Breast epithelium (tissue), 4 donors: ENCODE results near the gene CCL3. TPM values are rescaled to one million over a fixed set of nuclear protein-coding genes. Genes with fewer than 3 reads are reported as not detected.

Source experiments
- DNase-seq, 2 donors: peaks; one replicate each; pipeline ENCODE4 v3.0.0-alpha.2; 2019; ENCODE audit warnings: low spot score in 2 of 2
- H3K27ac ChIP-seq, 2 donors: fragments of 200-600 bp; sonication (generic) in 1 of 2; one replicate each; pipeline ENCODE4 v1.5.1; 2016 to 2019; ENCODE audit warnings: mild to moderate bottlenecking in 1 of 2
- H3K27me3 ChIP-seq, 2 donors: fragments of 200-600 bp; sonication (generic) in 1 of 2; one replicate each; pipeline versions ENCODE4 v1.5.1 to v1.6.0; 2017 to 2019; ENCODE audit warnings: control low read depth in 1 of 2, mild to moderate bottlenecking in 1 of 2
- H3K36me3 ChIP-seq: fragments of 200-600 bp; one replicate; pipeline ENCODE4 v1.5.1; 2019
- H3K4me1 ChIP-seq, 2 donors: fragments of 200-600 bp; sonication (generic); one replicate each; pipeline ENCODE4 v1.5.1; 2016 to 2019; ENCODE audit warnings: control low read depth in 1 of 2
- H3K4me3 ChIP-seq, 3 donors: fragments of 200-600 bp; sonication (generic); 1 replicate in 2 of 3; 2 replicates in 1 of 3; pipeline ENCODE4 v1.5.1; 2016 to 2019; ENCODE audit warnings: mild to moderate bottlenecking in 3 of 3, moderate library complexity in 2 of 3
- H3K9me3 ChIP-seq, 2 donors: fragments of 200-600 bp; sonication (generic) in 1 of 2; one replicate each; pipeline ENCODE4 v1.5.1; 2016 to 2019; ENCODE audit warnings: control low read depth in 1 of 2
- POLR2A ChIP-seq: fragments of 450-650 bp; IDR thresholded peaks from one replicate; pipeline ENCODE4 v1.6.1; 2016; ENCODE audit warnings: antibody characterized with exemption, mild to moderate bottlenecking, moderate library complexity
- POLR2AphosphoS5 ChIP-seq, 3 donors: sonication (generic); formaldehyde crosslinking; IDR thresholded peaks; one replicate each; pipeline ENCODE4 v1.6.1; 2017; ENCODE audit warnings: antibody characterized with exemption in 3 of 3
- intact Hi-C: fragments of 100-400 bp; cut with DNase I; formaldehyde crosslinking; loops from one replicate; pipeline ENCODE4 v1.15.1; 2023; ENCODE audit warnings: low total_unique reads
- total RNA-seq, 3 donors: library from RNA; depleted of rRNA; stranded (reverse); fragments of >200 nt; gene quantifications; one replicate each; pipeline ENCODE4 v1.1.0, GENCODE V29; 2016
- TF ChIP-seq, protein P1 (sequence below), 3 donors: fragments of 450-650 bp; IDR thresholded peaks; one replicate each; pipeline ENCODE4 v1.5.1; 2016 to 2017; ENCODE audit warnings: antibody characterized with exemption in 3 of 3, mild to moderate bottlenecking in 3 of 3, moderate library complexity in 3 of 3

The CCL3 gene
- total RNA-seq = 10 to 100 TPM in 1 of 3 donors, under 1 TPM in 1, not detected in 1; 0.96 to 10.8 TPM

- Histone ChIP-seq H3K4me3 (no peak within 1 kb of the TSS), H3K27me3 (no peaks in the 10 kb centered on the region), H3K27ac (no peak within 1 kb of the TSS), H3K4me1 (no peaks in the 10 kb centered on the region), H3K9me3 (no peaks in the 10 kb centered on the region), H3K36me3 (no peaks in the 10 kb centered on the region)
- DNase-seq = no peak
- TF ChIP-seq, protein P1, sequence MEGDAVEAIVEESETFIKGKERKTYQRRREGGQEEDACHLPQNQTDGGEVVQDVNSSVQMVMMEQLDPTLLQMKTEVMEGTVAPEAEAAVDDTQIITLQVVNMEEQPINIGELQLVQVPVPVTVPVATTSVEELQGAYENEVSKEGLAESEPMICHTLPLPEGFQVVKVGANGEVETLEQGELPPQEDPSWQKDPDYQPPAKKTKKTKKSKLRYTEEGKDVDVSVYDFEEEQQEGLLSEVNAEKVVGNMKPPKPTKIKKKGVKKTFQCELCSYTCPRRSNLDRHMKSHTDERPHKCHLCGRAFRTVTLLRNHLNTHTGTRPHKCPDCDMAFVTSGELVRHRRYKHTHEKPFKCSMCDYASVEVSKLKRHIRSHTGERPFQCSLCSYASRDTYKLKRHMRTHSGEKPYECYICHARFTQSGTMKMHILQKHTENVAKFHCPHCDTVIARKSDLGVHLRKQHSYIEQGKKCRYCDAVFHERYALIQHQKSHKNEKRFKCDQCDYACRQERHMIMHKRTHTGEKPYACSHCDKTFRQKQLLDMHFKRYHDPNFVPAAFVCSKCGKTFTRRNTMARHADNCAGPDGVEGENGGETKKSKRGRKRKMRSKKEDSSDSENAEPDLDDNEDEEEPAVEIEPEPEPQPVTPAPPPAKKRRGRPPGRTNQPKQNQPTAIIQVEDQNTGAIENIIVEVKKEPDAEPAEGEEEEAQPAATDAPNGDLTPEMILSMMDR (IDR thresholded peaks at IDR 0.05) = no peak
- TF ChIP-seq POLR2A (no peak), POLR2AphosphoS5 (IDR thresholded peaks at IDR 0.05) (no peak)
- intact Hi-C loops = no loop called here
These were observed at the start of gene CCL3 for GRCh38 chr17:36089888-36090836. CCL3 (minus strand) TSS chr17:36090143; CDS start chr17:36090058, 85 bp downstream.

DNA sequence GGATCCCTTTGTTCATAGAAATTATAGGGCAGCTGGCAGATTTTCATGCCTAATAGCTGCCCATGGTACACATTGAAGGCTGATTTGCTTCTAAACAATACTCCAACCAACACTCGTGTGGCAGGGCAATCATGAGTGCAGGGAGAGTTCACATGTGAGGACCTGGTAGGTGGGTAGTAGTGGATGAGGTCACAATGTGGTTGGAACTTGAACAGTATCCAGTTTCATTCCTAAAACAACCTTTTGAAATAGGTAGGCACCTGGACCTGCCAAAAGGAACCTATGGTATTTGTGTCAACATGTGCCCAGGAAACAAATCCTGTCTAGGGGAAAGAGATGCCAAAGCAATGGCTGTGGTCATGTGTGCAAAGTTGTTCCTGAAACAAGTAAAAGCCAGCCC, 46.5 kb upstream of the CCL3 start:
- H3K9me3 ChIP-seq = no peaks in the 10 kb centered on the region
- DNase-seq = no peak
- TF ChIP-seq, protein P1 (IDR thresholded peaks at IDR 0.05) = no peak
- TF ChIP-seq POLR2AphosphoS5 (IDR thresholded peaks at IDR 0.05) (no peak), POLR2A (no peak)
- no peaks in the 10 kb centered on the region for H3K36me3 ChIP-seq
- no peak overlapping the region for H3K4me3 ChIP-seq
- no peaks in the 10 kb centered on the region for H3K27me3 ChIP-seq
- H3K4me1 ChIP-seq = no peaks in the 10 kb centered on the region
- H3K27ac ChIP-seq = peak overlapping the region in 1 of 2 donors; percentile 8
- intact Hi-C loops = no loop called here

DNA sequence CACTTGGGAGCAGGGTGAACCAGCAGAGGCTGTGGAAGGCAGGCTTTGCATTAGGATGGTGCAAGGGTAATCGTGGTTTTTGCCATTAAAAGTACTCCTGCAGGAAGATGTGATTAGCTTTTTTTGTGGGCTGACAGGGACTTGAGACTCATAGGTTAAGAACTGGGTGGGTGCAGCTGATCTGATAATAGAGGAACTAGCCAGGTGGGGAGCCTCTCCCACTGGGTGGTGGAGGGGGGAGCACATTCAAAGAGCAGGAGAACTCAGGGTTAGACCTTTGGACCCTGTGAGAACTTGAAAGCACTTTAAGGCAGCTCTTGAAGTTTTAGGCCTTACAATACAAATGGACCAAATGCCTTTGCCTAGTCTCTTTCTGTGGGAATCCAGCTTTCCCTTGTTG, 46.1 kb upstream of the CCL3 start:
- intact Hi-C loops = no loop called here
- TF ChIP-seq POLR2AphosphoS5 (IDR thresholded peaks at IDR 0.05) (no peak), POLR2A (no peak)
- TF ChIP-seq, protein P1 (IDR thresholded peaks at IDR 0.05) = no peak
- Histone ChIP-seq H3K27me3 (no peaks in the 10 kb centered on the region), H3K4me3 (no peak overlapping the region), H3K4me1 (no peaks in the 10 kb centered on the region), H3K27ac (peak overlapping the region in 1 of 2 donors; percentile 8), H3K9me3 (no peaks in the 10 kb centered on the region), H3K36me3 (no peaks in the 10 kb centered on the region)
- DNase-seq = no peak

- intact Hi-C loops = no loop called here
- H3K4me3 ChIP-seq = no peak overlapping the region
- H3K27me3 ChIP-seq = no peaks in the 10 kb centered on the region
- no peaks in the 10 kb centered on the region for H3K4me1 ChIP-seq
- H3K9me3 ChIP-seq = no peaks in the 10 kb centered on the region
- TF ChIP-seq POLR2AphosphoS5 (IDR thresholded peaks at IDR 0.05) = no peak
- TF ChIP-seq, protein P1 (IDR thresholded peaks at IDR 0.05) = no peak
- TF ChIP-seq POLR2A = no peak
- no peak overlapping the region for H3K27ac ChIP-seq
- no peak for DNase-seq
- no peaks in the 10 kb centered on the region for H3K36me3 ChIP-seq
These were observed 45.5 kb upstream of the CCL3 start for GRCh38 chr17:36135465-36135864.

DNA sequence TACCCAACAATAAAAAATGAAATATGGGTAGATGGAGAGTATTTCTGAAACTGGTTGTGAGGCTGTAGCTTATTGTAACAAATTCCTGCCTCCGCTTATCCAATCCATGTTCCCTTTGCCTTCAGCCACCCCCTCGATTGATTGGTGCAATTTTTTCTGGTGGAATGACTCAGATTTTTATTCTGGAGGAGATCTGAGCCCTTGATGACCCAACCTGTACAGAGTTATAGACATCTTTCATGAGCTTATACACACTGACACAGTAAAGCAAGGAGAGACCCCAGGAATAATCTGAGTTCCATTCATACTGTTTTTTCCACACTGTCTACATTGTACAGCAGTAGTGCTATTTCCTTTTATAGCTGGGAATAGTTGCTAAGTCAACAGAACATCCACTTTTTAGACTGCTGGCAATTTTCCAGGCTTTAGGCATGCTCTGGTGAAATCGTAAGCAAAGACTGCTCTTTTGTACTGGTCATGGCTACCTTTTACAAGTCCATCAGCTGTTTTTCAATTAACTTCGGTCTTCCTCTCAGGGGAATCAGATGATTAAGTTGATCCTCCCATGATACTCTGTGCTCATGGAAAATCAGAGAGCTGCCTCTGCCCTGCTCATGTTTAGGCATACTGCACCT, 43.8 kb upstream of the CCL3 start:
- H3K9me3 ChIP-seq = no peaks in the 10 kb centered on the region
- H3K4me1 ChIP-seq = no peaks in the 10 kb centered on the region
- no peak for DNase-seq
- no peaks in the 10 kb centered on the region for H3K27me3 ChIP-seq
- no peak for TF ChIP-seq POLR2AphosphoS5 (IDR thresholded peaks at IDR 0.05)
- TF ChIP-seq, protein P1 (IDR thresholded peaks at IDR 0.05) = no peak
- no peak for TF ChIP-seq POLR2A
- H3K4me3 ChIP-seq = no peak overlapping the region
- intact Hi-C loops = no loop called here
- H3K36me3 ChIP-seq = no peaks in the 10 kb centered on the region
- H3K27ac ChIP-seq = no peak overlapping the region
